ENCODE data around the gene SRPK3.
A peak's percentile ranks its signal among the peaks of the same experiment; 100 is the strongest.

Gene SRPK3

GRCh38 chrX:153794897-153795816, 14.3 kb downstream of the SRPK3 start:
- no peak for DNase-seq (ENCODE audit: low read depth, low spot score)
- peak overlapping the region; percentile 72 for H3K4me3 ChIP-seq (ENCODE audit: low read depth, low read length)
- in situ Hi-C loops (cut with HindIII; ENCODE audit: low sequenced_read_pairs): no loop called here
- no peak for TF ChIP-seq CTCF (IDR thresholded peaks at IDR 0.05; ENCODE audit: low read depth, low read length)

GRCh38 chrX:153797415-153798015, 16.7 kb downstream of the SRPK3 start:
- in situ Hi-C loops (cut with HindIII; ENCODE audit: low sequenced_read_pairs): no loop called here
- no peak for TF ChIP-seq CTCF (IDR thresholded peaks at IDR 0.05; ENCODE audit: low read depth, low read length)

GRCh38 chrX:153799326-153799725, 18.5 kb downstream of the SRPK3 start:
- no peak overlapping the region for H3K4me3 ChIP-seq (ENCODE audit: low read depth, low read length)
- DNase-seq (ENCODE audit: low read depth, low spot score): no peak

More at GRCh38 chrX:153797415-153798015, 16.7 kb downstream of the SRPK3 start:
- DNase-seq (ENCODE audit: low read depth, low spot score): no peak
- no peak overlapping the region for H3K4me3 ChIP-seq (ENCODE audit: low read depth, low read length)

GRCh38 chrX:153800177-153800722, 19.4 kb downstream of the SRPK3 start:
- in situ Hi-C loops (cut with HindIII; ENCODE audit: low sequenced_read_pairs): no loop called here
- DNase-seq (ENCODE audit: low read depth, low spot score): no peak
- H3K4me3 ChIP-seq (ENCODE audit: low read depth, low read length): no peak overlapping the region
- no peak for TF ChIP-seq CTCF (IDR thresholded peaks at IDR 0.05; ENCODE audit: low read depth, low read length)

More at GRCh38 chrX:153799326-153799725, 18.5 kb downstream of the SRPK3 start:
- in situ Hi-C loops (cut with HindIII; ENCODE audit: low sequenced_read_pairs): no loop called here
- TF ChIP-seq CTCF (IDR thresholded peaks at IDR 0.05; ENCODE audit: low read depth, low read length): no peak

GRCh38 chrX:153800746-153801145, 19.9 kb downstream of the SRPK3 start:
- in situ Hi-C loops (cut with HindIII; ENCODE audit: low sequenced_read_pairs): no loop called here
- DNase-seq (ENCODE audit: low read depth, low spot score): no peak
- no peak for TF ChIP-seq CTCF (IDR thresholded peaks at IDR 0.05; ENCODE audit: low read depth, low read length)
- H3K4me3 ChIP-seq (ENCODE audit: low read depth, low read length): no peak overlapping the region

GRCh38 chrX:153801669-153802068, 20.8 kb downstream of the SRPK3 start:
- DNase-seq (ENCODE audit: low read depth, low spot score): no peak
- no peak for TF ChIP-seq CTCF (IDR thresholded peaks at IDR 0.05; ENCODE audit: low read depth, low read length)
- in situ Hi-C loops (cut with HindIII; ENCODE audit: low sequenced_read_pairs): no loop called here
- no peak overlapping the region for H3K4me3 ChIP-seq (ENCODE audit: low read depth, low read length)
